GM12874 (cell line): ENCODE results near the gene KIF16B.

Experiments used
- CTCF ChIP-seq: IDR thresholded peaks from 2 replicates; pipeline ENCODE4 v1.5.1; 2011; ENCODE audit warnings: low read depth, mild to moderate bottlenecking, control low read depth, low read length, moderate library complexity; ENCODE audit not compliant: insufficient read depth

The KIF16B gene

GRCh38 chr20:16346956-16347355 is 226.3 kb downstream of the KIF16B start:
- TF ChIP-seq CTCF: no peak

GRCh38 chr20:16337707-16338106 is 235.5 kb downstream of the KIF16B start:
- no peak for TF ChIP-seq CTCF

DNA sequence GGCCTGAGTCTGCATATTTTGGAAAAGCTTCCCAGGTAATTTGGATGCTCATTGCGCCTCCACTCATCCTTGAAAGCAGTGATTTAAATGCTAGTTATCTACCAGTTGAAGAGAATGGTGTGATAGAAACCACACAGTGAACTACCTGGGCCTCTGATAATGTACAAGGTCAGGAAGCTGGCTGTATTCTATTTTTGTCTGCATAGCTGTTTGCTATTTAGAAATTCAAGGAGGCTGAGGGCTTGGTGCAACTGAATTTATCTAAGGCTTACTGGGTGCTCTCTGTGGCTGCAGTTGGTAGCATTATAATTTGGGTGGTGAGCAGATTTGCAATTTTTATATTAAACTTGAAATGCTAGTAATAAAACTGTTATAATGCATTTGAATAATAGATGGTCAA is 245.6 kb downstream of the KIF16B start:
- no peak for TF ChIP-seq CTCF

- TF ChIP-seq CTCF: no peak
Observed at GRCh38 chr20:16321291-16321690, 252.0 kb downstream of the KIF16B start.

- TF ChIP-seq CTCF: no peak
Observed at GRCh38 chr20:16317445-16318362, 255.5 kb downstream of the KIF16B start.

DNA sequence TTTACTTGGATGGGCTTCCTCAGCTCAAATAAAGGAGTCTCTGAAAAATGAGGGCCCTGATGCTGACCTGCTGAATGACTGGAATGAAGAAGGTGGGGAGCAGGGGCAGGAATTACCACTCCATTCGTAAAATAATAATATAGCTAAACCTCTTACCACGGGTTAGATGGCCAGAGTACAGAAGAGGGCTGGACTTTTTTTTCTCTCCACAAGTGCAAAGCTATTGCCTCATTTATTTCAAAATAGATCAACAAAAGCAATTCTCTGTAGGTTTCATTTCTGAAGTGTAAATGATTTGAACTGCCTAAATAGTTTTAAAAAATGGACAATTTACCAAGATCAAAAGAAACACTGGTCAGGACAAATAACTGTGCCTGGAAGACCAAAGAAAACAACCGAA is 256.7 kb downstream of the KIF16B start:
- TF ChIP-seq CTCF: no peak

DNA sequence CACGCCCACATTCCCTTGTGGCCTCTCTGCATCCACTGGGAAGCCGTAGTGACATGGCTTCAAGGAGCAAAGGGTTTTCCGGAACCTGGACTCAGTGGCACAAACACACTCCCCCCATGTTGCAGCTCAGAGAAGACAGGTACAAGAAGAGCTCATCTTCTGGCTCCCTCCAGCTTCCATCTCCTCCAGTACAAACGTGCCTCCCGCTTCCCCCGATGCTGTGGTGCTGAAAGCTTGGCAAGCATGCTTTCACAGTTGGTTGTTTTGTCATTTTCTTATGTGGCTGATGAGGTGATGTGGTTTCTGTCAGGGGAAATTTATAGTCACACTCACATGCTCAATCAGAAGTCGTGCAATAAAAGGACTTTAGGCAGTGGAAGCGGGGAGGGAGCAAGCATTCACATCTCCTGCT is 258.5 kb downstream of the KIF16B start:
- no peak for TF ChIP-seq CTCF
